SK-N-MC (cell line): ENCODE results near the gene RALGPS1.

ENCODE experiments used
- EZH2 ChIP-seq: fragments of 200-600 bp; sonication (generic); IDR thresholded peaks from one replicate; pipeline ENCODE4 v1.6.1; 2017; ENCODE audit warnings: antibody characterized with exemption
- FOXP2 ChIP-seq: optimal IDR thresholded peaks from 2 replicates; pipeline ENCODE3; 2011; ENCODE audit warnings: mild to moderate bottlenecking, moderate library complexity; ENCODE audit not compliant: insufficient read depth; ENCODE audit errors: extremely low read length, control extremely low read depth
- POLR2AphosphoS5 ChIP-seq: IDR thresholded peaks from 2 replicates; pipeline ENCODE4 v1.6.1; 2012; ENCODE audit warnings: mild to moderate bottlenecking, low read depth, low read length, borderline replicate concordance

DNA sequence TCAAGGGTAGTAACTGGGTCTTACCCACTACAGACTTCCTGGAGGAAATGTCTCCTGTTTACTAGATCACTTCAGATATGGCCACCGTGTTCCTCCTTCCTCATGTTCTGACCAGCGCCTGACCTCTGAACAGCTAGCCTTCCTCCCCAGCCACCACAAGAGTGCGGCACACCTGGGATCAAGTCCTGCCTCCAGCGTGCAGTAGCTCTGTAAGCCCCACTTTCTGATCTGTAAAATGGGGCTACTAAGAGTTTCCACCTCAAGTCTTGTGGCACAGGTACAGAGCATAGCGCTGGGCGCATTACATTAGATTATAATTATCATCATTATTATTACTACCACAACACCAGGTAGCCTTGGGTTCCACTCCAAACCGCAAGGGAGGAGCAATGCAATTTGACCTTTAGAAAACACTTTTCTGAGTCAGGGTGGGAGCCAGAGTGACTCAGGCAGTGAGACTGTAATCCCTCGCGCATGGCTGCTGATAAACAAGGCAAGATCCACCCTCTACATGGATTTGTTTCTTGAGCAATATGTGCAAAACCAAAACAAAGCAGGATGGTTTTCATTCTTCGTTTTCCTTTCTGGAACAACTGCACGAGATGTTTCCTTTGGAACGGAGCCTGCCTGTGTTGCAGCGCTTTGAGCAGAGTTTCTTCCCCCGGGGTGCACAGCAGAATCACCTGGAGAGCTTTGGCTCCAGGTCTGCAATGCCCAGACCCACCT lies 272.8 kb downstream of the RALGPS1 start:
- TF ChIP-seq EZH2 (no peak), FOXP2 (no peak), POLR2AphosphoS5 (no peak)
